ENCODE results near the gene MAGI2.

Gene MAGI2

GRCh38 chr7:78443811-78444210 is 1009.7 kb downstream of the MAGI2 start:
- DNase-seq = no peak

- DNase-seq = no peak
Observed at GRCh38 chr7:78441737-78442136, 1011.7 kb downstream of the MAGI2 start.

GRCh38 chr7:78438433-78438832 is 1015.0 kb downstream of the MAGI2 start:
- DNase-seq = no peak

- DNase-seq = peak; percentile 66
Observed at GRCh38 chr7:78437118-78437517, 1016.3 kb downstream of the MAGI2 start.

DNA sequence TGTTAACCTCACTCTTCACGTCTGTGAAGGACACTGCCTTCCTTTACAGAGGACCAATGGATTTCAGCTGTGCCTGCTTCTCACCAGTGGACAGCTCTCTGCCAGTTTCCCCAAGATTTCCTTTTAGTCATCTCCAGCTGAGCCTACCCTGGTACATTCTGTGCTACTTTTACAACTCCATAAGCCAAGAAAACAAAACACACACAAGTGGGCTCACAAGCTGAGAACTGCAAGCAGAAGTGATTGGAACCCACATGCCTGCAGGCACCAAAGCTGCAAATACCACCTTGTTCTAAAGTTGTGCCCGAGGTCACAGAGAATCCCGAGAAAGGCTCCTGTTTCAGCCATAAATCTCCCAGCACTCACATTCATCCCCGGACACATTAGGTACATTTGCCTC is 1018.1 kb downstream of the MAGI2 start:
- peak; percentile 56 for DNase-seq

DNA sequence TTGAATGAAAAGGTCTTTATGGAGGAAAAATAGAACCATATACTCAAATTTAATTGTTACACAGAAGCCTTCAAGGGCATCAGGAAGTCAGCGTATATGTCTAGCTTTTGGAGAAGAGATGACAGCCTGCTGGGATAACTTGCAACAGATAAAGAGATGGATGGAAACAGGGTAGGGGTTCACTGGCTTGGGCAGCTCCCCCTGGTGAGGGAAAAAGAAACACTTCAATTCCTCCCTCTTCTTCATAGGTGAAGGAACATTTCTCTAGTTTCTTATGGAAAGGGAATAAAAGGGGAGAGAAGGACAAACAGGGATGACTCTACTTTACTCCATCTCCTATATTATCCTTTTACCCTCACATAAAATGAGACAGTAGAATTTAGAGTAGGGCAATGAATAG is 1019.2 kb downstream of the MAGI2 start:
- DNase-seq = no peak

DNA sequence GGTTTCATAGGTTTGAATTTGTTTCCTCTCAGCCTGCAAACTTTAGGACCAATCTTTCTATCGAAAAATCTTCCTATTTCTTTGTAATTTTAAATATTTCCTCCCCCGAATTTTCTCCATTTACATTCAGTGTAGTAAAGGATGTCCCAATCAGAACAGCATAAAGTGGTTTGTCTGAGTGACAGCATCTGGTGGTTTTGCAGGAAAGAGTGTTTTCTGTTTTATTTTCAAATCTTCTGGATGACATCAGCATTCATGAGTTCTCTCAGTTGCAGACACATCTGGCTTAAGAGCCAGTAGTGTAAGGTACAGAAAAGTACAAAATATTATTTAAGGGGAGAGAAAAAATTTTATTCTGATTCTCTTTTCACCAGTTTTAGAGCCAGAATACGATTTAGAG is 1020.0 kb downstream of the MAGI2 start:
- DNase-seq = no peak

GRCh38 chr7:78429878-78430277 is 1023.6 kb downstream of the MAGI2 start:
- DNase-seq = no peak

DNA sequence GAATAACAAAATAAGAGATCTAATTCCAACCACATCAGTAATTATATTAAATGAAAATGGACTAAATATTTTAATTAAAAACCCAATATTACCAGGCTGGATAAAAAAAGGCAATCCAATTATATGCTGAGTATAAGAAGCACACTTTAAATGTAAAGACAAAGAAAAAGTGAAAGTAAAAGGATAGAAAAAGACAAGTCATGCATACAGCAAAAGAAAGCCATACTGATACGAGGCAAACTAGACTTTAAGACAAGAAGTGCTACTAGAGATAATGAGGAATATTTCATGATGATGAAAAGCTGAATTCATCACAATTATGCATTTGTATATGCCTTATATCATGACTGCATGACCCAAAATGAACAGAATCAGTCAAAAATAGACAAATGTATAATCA is 1026.3 kb downstream of the MAGI2 start:
- no peak for DNase-seq

- DNase-seq = no peak
Observed at GRCh38 chr7:78420001-78420400, 1033.5 kb downstream of the MAGI2 start.

- no peak for DNase-seq
Observed at GRCh38 chr7:78417180-78417853, 1036.2 kb downstream of the MAGI2 start.

DNA sequence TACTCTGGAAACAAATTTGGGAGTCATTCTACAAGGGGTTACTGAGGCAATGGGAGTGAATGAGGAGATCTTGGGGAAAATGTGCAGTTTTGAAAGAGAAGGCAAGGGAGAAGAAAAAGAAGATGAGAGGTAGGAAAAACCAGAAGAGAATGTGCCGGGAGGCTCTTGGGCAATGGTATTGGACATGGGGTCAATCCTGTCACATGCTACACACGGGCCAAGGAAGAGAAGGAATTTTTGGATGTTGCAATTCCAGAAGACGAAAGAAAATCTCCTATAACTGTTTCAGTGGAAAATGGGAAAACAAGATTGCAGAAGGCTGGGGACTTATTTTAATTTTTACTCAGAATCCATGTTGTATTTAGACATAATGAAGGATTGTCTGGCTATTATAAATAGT is 1039.9 kb downstream of the MAGI2 start:
- DNase-seq = no peak

GRCh38 chr7:78412216-78412858 is 1041.1 kb downstream of the MAGI2 start:
- peak; percentile 56 for DNase-seq

GRCh38 chr7:78407031-78407430 is 1046.4 kb downstream of the MAGI2 start:
- no peak for DNase-seq

- no peak for DNase-seq
Observed at GRCh38 chr7:78406531-78406930, 1046.9 kb downstream of the MAGI2 start.

DNA sequence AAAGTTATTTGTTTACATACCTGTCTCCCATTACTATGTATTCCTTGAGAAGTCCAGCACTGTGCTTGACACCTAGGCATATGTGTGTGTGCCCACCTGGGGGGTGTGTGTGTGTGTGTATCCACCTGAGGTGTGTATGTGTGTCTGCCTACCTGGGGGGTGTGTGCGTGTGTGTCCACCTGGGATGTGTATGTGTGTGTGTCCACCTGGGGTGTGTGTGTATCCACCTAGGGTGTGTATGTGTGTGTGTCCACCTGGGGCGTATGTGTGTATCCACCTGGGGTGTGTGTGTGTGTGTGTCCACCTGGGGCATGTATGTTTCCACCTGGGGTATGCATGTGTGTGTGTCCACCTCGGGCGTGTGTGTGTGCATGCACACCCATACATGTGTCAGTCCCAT is 1051.4 kb downstream of the MAGI2 start:
- DNase-seq = no peak

DNA sequence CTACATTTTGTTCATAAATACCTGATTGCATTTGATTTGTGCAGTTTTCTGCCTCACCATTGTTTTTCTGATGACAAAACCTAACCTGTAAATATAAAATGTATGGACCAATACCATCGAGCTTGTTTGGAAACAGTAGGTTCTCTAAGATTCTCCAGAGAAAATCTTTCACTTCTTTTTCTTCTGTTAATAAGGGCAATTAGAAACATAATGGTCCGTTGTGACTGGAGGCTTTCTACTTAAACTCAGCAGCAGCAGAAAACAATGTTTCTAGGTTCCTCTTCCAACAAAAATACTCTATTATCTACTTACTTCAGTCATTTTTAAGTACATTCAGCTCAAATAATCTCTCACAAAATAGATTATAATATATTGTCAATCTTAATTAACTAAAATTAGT is 1053.4 kb downstream of the MAGI2 start:
- no peak for DNase-seq

DNA sequence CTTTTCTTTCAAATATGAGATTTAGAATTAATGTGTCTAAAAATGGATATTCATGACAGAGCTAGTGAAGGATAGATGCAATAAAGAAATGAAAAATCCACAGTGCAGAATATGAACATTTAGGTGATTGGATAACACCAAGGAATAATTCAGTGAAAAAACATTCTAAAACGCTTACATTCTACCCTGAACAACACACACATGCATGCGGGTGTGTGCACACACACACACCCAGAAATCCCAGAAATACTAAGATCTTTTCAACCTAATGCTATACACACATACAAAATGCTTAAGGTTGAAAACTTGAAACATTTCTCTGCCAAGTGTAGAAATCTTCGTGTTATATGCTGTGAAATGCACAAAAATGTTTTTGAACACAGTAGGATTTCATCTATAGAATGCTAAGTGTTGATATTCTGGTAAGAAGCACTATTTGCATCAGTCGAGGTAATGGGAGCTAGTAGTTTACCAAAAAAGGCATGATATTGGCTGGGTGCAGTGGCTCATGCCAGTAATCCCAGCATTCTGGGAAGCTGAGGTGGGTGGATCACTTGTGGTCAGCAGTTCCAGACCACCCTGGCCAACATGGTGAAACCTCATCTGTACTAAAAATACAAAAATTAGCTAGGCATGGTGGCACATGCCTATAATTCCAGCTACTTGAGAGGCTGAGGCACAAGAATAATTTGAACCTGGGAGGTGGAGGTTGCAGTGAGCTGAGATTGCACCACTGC is 1054.3 kb downstream of the MAGI2 start:
- no peak for DNase-seq

- no peak for DNase-seq
Observed at GRCh38 chr7:78398576-78398975, 1054.9 kb downstream of the MAGI2 start.

DNA sequence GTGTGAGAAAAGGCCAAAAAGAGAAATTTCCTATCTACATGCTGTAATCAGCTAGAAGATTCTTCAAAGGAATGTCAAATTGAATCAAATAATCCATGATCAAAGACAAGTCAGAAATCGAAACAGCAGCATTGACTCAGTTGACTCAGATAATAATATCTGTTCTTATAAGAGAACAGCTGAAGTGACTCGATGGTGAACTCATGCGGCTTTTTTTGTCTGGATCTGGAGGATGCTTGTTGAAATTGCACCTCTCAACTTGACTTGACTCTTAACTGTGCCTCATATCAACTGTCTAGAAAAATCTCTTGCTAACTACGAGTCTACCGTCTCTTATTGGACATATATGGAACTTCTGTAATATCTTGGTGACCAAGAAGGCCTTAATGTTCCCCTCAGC is 1055.4 kb downstream of the MAGI2 start:
- no peak for DNase-seq

GRCh38 chr7:78396210-78396609 is 1057.3 kb downstream of the MAGI2 start:
- DNase-seq = no peak

GRCh38 chr7:78395298-78396036 is 1058.0 kb downstream of the MAGI2 start:
- no peak for DNase-seq

- no peak for DNase-seq
Observed at GRCh38 chr7:78389022-78389421, 1064.4 kb downstream of the MAGI2 start.

DNA sequence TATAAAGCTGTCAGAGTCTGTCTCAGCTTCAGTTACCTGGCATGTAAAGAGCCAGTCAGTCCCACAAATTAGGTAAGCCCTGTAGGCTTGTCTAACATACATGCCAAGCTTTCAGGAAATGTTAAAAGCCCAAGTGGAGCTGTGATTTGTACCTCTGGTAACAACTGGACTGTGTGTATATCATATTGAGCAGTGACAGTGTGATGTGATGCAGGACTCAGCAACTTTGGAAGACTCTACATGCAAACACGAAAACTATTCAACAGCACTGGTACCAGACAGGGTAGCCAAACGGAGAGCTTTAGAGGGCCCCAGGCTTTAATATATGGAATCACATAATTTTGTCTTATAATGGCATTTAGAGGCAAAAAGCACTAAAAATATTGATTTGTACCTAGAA is 1066.9 kb downstream of the MAGI2 start:
- DNase-seq = no peak

Data from islet precursor cell (in vitro differentiated cells).